ENCODE measurements around the gene RPRD1B. TPM values are rescaled to one million over a fixed set of nuclear protein-coding genes. Genes with fewer than 3 reads are reported as not detected.

The RPRD1B gene
- total and polyA plus RNA-seq, 2 of the 4 experiments (the other 2 are of a cell fraction) = 8.4 to 9.9 TPM

DNA sequence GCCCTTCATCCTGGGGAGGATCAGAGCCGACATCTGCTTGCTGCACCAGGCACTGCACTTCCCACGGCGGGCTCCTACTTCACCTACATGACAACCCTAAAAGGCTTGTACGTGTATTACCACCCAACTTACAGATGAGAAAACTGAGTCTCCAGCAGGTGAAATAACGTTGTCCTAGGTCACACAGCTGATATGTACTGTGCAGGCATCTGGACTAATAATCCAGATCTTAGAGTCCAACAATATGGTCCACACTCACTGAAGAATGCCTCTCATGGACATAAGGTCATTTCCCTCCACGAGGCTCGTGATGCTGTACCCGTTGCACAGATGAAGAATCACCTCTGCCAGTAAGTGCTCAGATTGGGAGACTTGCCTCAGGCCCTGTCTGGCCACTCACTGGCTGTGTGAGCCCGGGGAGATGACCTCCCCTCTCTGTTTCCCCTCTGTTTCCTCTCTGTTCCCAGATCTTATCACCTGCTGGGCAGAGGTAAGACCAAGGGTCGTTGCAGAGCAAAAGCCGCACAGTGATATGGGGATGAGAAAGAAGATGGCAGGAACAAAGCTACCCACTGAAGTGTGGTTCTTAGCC, 99.5 kb downstream of the RPRD1B start:
- Histone ChIP-seq H3K9ac (ENCODE audit: low read depth, low read length) (no peak overlapping the region), H3K9me1 (ENCODE audit: insufficient read depth, low read length) (peaks cover 15% of the 10 kb centered on the region), H3K27me3 (ENCODE audit: control insufficient read depth, insufficient read depth, low read length) (no peaks in the 10 kb centered on the region), H3K27ac (ENCODE audit: insufficient read depth, low read length) (no peak overlapping the region), H2BK120ac (ENCODE audit: low read depth, low read length) (0 out of 2 replicates have a peak overlapping the region, but pooled peaks have one; percentile 17), H2AFZ (replicated peaks; ENCODE audit: low read length, poor library complexity) (no peak overlapping the region), H3K56ac (ENCODE audit: extremely low read depth, insufficient read depth, low read length) (no peak overlapping the region), H3K4ac (ENCODE audit: low read depth, low read length) (peak overlapping the region; percentile 27; the same call in 1 of the 2 replicates), H2BK15ac (ENCODE audit: low read depth, low read length) (peak overlapping the region; percentile 19; the same call in 1 of the 3 replicates), H4K5ac (ENCODE audit: low read depth, low read length) (no peak overlapping the region), H2BK5ac (ENCODE audit: low read depth, low read length, poor library complexity, severe bottlenecking) (no peak overlapping the region), H4K91ac (ENCODE audit: insufficient read depth, low read depth, low read length) (no peak overlapping the region), H3K4me3 (ENCODE audit: insufficient read depth, low read depth, low read length) (no peak overlapping the region), H3K36me3 (ENCODE audit: control insufficient read depth, insufficient read depth, low read length) (peaks cover 73% of the 10 kb centered on the region), H2BK20ac (ENCODE audit: low read depth, low read length) (no peak overlapping the region), H3K9me3 (ENCODE audit: control insufficient read depth, insufficient read depth, low read length) (no peaks in the 10 kb centered on the region), H2AK5ac (ENCODE audit: low read depth, low read length) (no peak overlapping the region), H3K23ac (ENCODE audit: low read depth, low read length) (no peak overlapping the region), H3K79me1 (ENCODE audit: low read depth in 1 of 2, low read length in 2 of 2) (peaks cover 0 to 7% of the 10 kb centered on the region in 2 experiments; a peak in 2 of 4 replicates), H3K14ac (replicated peaks; ENCODE audit: low read depth, low read length) (no peak overlapping the region), H2AK9ac (replicated peaks; ENCODE audit: low read depth, low read length, poor library complexity) (no peak overlapping the region), H3K4me2 (ENCODE audit: low read depth, low read length) (no peak overlapping the region), H4K20me1 (ENCODE audit: insufficient read depth, low read length) (no peaks in the 10 kb centered on the region), H3K18ac (ENCODE audit: low read depth, low read length) (no peak overlapping the region), H4K8ac (ENCODE audit: low read depth in 2 of 2, low read length in 2 of 2) (no peak overlapping the region), H3K4me1 (ENCODE audit: control insufficient read depth, insufficient read depth, low read length) (peaks cover 7% of the 10 kb centered on the region)
- dilution Hi-C loops (cut with HindIII; ENCODE audit: low sequenced_read_pairs, unreplicated experiment) = no loop called here
- ChIA-PET CTCF (no interaction called here), POLR2A (ENCODE audit: unreplicated experiment) (no interaction called here)
- ATAC-seq (ENCODE audit: low read depth) (no peak), DNase-seq (no peak)
- in situ Hi-C loops (cut with MboI; ENCODE audit: low sequenced_read_pairs) = no loop called here
- no peak for TF ChIP-seq RCOR1 (IDR thresholded peaks at IDR 0.05; ENCODE audit: insufficient replicate concordance, low read length)
- TF ChIP-seq POLR2A (IDR thresholded peaks at IDR 0.05; ENCODE audit: low read depth, low read length) = no peak
- no peak for TF ChIP-seq CHD1 (IDR thresholded peaks at IDR 0.05; ENCODE audit: low read depth, low read length)
- no peak for TF ChIP-seq MAZ (IDR thresholded peaks at IDR 0.05; ENCODE audit: borderline replicate concordance, low read depth, low read length)
- TF ChIP-seq NFE2L2 (IDR thresholded peaks at IDR 0.05; ENCODE audit: low read depth, low read length) = no peak
- no peak for TF ChIP-seq MXI1 (IDR thresholded peaks at IDR 0.05; ENCODE audit: borderline replicate concordance, low read depth, low read length)
- no peak for TF ChIP-seq CEBPB (IDR thresholded peaks at IDR 0.05; ENCODE audit: low read depth, low read length)
- TF ChIP-seq, protein P1, sequence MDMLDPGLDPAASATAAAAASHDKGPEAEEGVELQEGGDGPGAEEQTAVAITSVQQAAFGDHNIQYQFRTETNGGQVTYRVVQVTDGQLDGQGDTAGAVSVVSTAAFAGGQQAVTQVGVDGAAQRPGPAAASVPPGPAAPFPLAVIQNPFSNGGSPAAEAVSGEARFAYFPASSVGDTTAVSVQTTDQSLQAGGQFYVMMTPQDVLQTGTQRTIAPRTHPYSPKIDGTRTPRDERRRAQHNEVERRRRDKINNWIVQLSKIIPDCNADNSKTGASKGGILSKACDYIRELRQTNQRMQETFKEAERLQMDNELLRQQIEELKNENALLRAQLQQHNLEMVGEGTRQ (IDR thresholded peaks at IDR 0.05; ENCODE audit: low read depth, low read length) = no peak
- WGBS, 2 experiments (ENCODE audit: extremely low coverage in 2 of 2, insufficient read length in 1 of 2) = 91% methylated on average over 7 of the region's 11 CpGs; no CpG with 5 or more reads in 1 of the 2 experiments
- intact Hi-C loops (cut with micrococcal nuclease) = no loop called here
- no TSS peak for BruUV-seq (replicated peaks)

All from IMR-90 (cell line).